GM18508 (cell line): ENCODE results near the gene SLC1A5.

ENCODE experiments used
- ATAC-seq: cut with Tn5 transposase; IDR thresholded peaks from one replicate; pipeline ENCODE4 v1.9.1; 2021; ENCODE audit warnings: moderate number of reproducible peaks; ENCODE audit not compliant: insufficient read depth, unreplicated experiment

Gene SLC1A5

DNA sequence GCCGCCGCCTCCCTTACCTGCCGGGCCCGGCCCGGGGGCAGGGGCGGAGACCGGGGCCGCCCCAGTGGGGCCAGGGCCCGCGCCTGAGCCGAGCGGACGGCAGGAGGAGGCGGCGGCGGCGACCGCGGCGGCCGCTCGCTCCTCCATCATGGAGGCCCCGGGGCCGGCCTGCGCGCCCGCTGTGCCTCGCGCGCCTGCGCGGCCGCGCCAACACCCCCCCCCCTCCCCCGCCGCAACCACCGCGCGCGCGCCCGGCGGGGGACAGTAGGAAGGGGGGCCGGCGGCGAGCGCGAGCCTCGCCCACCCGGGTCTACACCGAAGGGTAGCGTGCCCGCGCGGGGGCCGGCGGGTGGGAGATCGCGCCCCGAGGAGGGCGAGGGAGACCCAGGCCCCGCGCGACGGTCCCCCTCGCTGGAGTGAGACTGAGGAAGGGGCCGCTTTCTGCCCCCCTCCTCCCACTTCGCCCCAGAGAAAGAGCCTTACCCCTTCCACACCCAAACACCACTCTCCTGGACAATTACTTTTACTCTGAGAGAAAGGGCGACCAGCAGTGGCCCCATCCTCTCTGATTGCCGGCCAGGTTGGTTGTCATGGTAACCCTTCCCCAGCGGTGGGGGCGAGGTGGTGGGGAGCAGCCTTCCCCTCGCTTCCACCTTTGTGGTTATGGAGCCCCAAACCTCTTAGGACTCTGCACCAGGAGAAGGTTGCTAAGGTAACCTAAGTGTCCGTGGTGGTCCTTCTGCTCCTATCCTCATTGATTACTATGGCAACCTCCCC is 41.9 kb downstream of the SLC1A5 start, which contains the start of gene STRN4:
Gene STRN4, minus strand, starts transcription at position 170 of the 777 bp plus-strand sequence. Its CDS starts 20 bp downstream, at position 150.
- ATAC-seq, result no peak

- ATAC-seq, result no peak
These were observed 42.7 kb downstream of the SLC1A5 start, which contains the start of gene FKRP for GRCh38 chr19:46745521-46746280. TSS of gene FKRP (plus strand) at chr19:46746057. CDS start at chr19:46755451, 9,394 bp downstream.

DNA sequence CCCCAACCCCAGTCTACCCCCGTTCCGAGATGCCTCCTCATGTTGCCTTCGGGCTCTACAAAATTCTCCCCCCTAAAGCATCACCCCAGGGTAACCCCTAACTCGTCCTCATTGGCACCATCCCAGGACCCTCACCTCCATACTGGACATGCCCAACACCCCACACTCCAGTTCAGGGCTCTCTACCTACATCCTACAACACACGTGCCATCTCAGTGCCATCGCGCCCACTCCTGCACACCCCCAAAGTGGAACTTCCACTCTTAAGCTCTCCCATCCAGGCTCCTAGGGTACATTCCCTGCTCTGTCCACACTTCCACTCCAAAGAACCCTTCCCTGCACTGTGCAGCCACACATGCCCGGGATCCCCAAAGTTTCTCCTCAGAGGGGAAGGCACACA is 43.4 kb downstream of the SLC1A5 start:
- ATAC-seq, result no peak

DNA sequence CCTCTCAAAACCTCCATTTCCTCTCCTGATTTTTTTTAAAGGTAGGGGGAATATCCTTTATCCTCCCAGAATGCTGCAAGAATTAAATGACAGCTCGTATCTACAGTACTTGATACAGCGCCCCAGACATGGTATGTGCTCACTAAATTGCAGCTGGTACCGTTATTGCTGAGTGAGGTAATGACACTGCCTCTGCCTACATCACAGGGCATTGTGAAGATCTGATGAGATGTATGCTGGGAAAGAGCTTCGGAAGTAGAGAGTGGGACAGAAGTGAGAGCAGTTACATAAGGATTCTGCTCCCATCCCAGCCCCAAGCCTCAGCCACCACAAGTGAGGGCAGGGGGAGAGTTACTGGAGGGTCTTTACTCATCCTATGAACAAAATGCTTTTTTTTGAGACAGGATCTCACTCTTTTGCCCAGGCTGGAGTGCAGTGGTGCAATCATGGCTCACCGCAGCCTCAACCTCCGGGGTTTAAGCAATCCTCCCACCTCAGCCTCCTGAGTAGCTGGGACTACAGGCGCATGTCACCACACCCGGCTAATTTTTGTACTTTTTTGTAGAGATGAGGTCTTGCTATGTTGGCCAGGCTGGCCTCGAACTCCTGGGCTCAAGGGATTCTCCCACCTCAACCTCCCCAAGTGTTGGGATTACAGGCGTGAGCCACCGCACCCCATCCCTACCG is 44.2 kb downstream of the SLC1A5 start:
- no peak for ATAC-seq

GRCh38 chr19:46742926-46743480 is 45.4 kb downstream of the SLC1A5 start:
- no peak for ATAC-seq

DNA sequence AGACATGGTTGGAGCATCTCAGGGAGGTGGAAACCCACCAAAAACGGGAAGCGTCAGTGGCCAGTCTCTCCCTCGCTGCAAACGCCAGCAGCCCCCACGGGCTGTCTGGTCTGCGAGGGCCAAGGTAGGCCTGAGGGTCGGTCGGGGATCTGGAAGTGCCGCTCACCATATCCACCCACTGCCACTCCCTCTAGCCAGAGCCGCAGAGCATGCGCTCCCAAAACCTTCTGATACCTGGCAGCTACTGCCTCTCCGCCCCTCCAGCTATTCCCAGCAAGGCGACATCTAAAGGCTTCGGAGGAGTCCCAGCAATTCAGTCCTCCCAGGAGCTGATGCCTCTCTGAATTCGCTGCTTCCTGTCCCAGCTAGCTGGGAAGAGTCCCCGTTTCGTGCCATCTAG is 46.9 kb downstream of the SLC1A5 start:
- ATAC-seq, result no peak

DNA sequence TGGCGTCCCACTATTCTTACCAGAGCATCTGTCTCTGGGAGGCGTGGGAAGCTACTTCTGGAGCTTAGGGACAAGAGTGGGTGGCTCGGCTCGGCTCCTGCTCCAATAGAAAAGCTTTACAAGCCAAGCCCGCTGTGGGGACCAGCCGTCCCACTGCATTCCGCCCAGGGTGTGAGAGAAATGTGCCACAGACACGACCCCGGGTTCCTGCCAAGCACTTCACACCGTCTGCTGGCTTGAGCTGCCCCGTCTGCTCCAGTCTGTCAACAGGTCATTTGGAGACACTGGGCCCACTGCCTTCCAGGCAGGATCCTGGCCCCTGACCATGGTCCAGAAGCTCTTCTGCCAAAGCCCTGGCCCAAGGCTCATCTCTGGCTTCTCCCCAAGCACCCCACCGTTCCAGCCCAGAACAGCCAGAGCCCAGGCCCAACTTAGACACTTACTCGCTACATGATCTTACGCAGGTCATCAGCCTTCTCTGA is 49.1 kb downstream of the SLC1A5 start:
- no peak for ATAC-seq

- ATAC-seq, result no peak
These were observed 50.6 kb downstream of the SLC1A5 start for GRCh38 chr19:46737761-46738171.

DNA sequence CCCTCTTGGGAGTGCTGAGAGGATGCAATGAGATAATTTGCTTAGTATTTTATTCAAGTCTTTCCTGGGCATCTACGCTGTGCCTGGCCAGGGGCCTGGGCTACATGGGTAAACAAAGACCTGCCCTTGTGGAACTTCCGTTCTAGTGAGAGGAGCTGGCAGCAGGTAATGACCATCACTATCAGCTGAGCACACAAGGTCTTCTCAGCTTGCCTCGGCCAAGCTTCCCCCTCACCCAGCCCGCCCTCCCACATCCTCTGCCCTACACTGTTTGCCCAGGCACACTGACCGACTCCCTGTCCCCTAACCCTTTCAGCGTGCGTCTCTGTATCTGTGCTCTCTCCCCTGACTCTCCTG is 51.1 kb downstream of the SLC1A5 start:
- ATAC-seq, result no peak

GRCh38 chr19:46736531-46737297 is 51.7 kb downstream of the SLC1A5 start:
- ATAC-seq, result no peak

GRCh38 chr19:46733690-46734292 is 54.6 kb downstream of the SLC1A5 start:
- no peak for ATAC-seq

GRCh38 chr19:46732966-46733689 is 55.3 kb downstream of the SLC1A5 start:
- ATAC-seq, result no peak

DNA sequence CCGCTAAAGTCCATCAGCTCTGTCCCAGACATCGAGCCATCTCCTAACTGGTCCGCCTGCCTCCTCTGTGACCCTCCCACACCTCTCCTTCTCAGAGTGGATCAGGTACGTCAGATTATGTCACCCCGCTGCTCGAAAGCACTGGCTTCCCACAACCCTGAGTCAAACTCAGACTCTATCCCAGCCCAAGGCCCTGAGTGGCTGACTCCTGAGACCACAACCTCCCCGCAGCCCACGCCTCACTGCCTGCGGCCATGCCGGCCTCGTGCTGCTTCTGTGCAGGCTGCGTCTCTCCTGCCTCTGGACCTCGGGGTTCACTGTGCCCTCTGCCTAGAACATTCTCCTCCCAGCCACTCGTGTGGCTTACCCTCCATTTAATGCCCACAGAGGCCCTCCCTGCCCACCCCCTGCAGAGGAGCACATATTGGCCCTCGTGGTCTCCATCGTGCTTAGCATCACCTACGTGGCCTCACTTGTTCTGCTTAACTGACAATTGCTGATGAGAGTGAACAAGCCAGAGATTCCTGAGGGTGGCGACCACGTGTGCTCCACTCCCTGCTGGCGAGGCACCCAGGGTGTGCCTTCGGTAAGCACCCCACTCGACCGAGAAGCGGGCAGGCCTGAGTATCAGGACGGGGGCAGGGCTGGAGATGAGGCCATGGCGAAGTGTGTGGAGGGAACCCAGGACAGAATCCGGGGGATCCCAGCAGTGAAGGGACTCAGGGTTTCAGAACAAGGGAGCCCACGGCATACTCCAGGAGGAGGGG is 56.0 kb downstream of the SLC1A5 start:
- no peak for ATAC-seq

GRCh38 chr19:46731584-46731983 is 56.8 kb downstream of the SLC1A5 start:
- ATAC-seq, result no peak

DNA sequence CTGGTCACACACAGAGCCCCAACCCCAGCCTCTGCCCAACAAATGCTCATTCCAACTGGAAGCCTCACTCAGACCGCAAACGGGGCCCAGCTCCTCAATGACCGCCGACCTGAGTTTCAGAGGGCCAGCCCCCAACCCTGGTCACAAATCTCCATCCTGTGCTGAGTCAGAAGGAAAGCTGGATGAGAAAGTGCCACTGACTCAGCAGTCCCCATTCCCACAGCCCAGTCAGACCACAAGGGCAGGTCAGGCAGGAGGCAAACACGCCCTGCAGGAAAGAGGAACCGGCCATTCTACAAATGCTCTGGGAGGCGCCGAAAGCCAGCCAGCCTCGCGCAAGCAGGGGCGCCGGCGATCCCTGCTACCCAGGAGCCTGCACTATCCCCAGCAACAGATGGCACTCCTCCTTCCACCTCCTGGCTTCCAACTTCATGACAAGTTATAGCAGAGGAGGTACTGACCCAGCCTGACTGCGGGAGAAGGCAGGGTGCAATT is 57.3 kb downstream of the SLC1A5 start:
- ATAC-seq, result no peak

DNA sequence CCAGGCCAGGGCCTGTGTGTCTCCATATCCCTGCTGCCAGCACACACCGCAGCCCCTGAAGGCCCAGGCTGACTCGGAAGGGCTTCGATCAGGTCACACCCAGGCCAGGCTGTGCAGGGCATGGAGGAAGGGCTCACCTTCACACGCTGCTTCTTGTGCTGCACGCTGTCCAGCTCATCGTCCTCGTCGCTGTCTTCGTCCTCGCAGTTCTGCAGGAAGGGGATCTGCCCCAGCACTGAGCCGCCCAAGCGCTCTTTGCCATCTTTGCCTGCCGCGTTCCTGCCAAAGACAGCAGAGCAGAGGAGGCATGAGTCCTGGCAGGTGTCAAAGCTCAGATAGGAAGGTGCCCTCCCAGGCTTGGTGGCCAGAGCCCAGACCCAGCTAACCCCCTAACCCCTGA is 57.8 kb downstream of the SLC1A5 start:
- no peak for ATAC-seq

DNA sequence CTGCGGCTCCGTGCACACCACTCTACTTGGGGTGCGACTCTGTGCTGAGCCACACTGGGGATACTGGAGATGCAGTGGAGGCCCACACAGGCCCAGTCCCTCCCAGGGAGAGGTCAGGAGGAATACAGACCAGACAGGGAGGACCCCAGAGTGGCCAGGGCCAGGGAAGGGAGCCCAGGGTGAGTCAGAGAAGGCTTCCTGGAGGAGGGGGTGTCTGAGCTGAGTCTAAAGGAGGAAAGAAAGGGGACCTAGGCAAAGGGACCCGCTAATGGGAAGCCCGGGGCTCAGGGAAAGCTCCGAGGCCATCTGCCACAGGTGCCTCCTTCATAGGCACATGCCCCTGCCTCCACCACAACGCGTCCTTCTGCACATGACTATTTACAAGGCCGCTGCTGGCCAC is 58.2 kb downstream of the SLC1A5 start:
- no peak for ATAC-seq

GRCh38 chr19:46729696-46730095 is 58.7 kb downstream of the SLC1A5 start:
- ATAC-seq, result no peak
